K562 (cell line): Measurements from ENCODE around the gene RAB31. TPM values are rescaled to one million over a fixed set of nuclear protein-coding genes. Genes with fewer than 3 reads are reported as not detected.

Experiments used
- DNMT1 ChIP-seq: fragments of 450-650 bp; IDR thresholded peaks from 2 replicates; pipeline ENCODE4 v1.6.1; 2016; ENCODE audit warnings: antibody characterized with exemption, mild to moderate bottlenecking
- DPF2 ChIP-seq: fragments of 450-650 bp; IDR thresholded peaks from 2 replicates; pipeline ENCODE4 v1.6.1; 2016
- ESRRB ChIP-seq: fragments of 250-450 bp; sonication (Bioruptor Pico); IDR thresholded peaks from 2 replicates; pipeline ENCODE4 v1.5.0; 2020; ENCODE audit warnings: mild to moderate bottlenecking, moderate library complexity, borderline replicate concordance
- FOXA1 ChIP-seq: fragments of 450-650 bp; IDR thresholded peaks from 2 replicates; pipeline ENCODE4 v1.6.1; 2016; ENCODE audit warnings: mild to moderate bottlenecking, borderline replicate concordance
- HDAC2 ChIP-seq: fragments of 450-650 bp; IDR thresholded peaks from 2 replicates; pipeline ENCODE4 v1.6.1; 2016; ENCODE audit warnings: mild to moderate bottlenecking
- KAT8 ChIP-seq: fragments of 450-650 bp; IDR thresholded peaks from 2 replicates; pipeline ENCODE4 v1.6.1; 2016; ENCODE audit warnings: low read depth, mild to moderate bottlenecking
- KDM5B ChIP-seq: fragments of 200-600 bp; sonication (generic); IDR thresholded peaks from 2 replicates; pipeline ENCODE4 v1.6.1; 2012; ENCODE audit warnings: low read depth, mild to moderate bottlenecking, moderate library complexity, low read length, control low read depth, inconsistent platforms; ENCODE audit not compliant: insufficient replicate concordance
- LARP7 ChIP-seq: fragments of 450-650 bp; IDR thresholded peaks from 2 replicates; pipeline ENCODE4 v1.6.1; 2016
- MTA1 ChIP-seq: fragments of 450-650 bp; IDR thresholded peaks from 2 replicates; pipeline ENCODE4 v1.6.1; 2017; ENCODE audit warnings: borderline replicate concordance
- MYC ChIP-seq, 2 experiments: fragments of 250-450 bp in 1 of 2; sonication (Bioruptor Pico) in 1 of 2; IDR thresholded peaks; 2 replicates each; pipeline versions ENCODE4 v1.5.1 to v1.6.1; 2012 to 2021; ENCODE audit warnings: low read depth in 2 of 2, borderline replicate concordance in 1 of 2, improper control_type of control experiment in 1 of 2, low read length in 1 of 2, mild to moderate bottlenecking in 1 of 2, moderate library complexity in 1 of 2
- NEUROD1 ChIP-seq: fragments of 150-350 bp; IDR thresholded peaks from 2 replicates; pipeline ENCODE4 v1.6.1; 2014; ENCODE audit warnings: borderline replicate concordance, low read length, low read depth; ENCODE audit not compliant: partially characterized antibody
- NFIX ChIP-seq: fragments of 250-450 bp; sonication (Bioruptor Pico); IDR thresholded peaks from 2 replicates; pipeline ENCODE4 v1.4.0; 2020; ENCODE audit warnings: low read depth, mild to moderate bottlenecking, moderate library complexity
- PHF20 ChIP-seq: fragments of 450-650 bp; IDR thresholded peaks from 2 replicates; pipeline ENCODE4 v1.6.1; 2018; ENCODE audit not compliant: partially characterized antibody
- RBBP5 ChIP-seq: fragments of 200-600 bp; sonication (generic); IDR thresholded peaks from 2 replicates; pipeline ENCODE4 v1.6.1; 2012; ENCODE audit warnings: borderline replicate concordance, mild to moderate bottlenecking, low read length, control low read depth, inconsistent platforms; ENCODE audit not compliant: insufficient read depth, poor library complexity, severe bottlenecking
- SIRT6 ChIP-seq: IDR thresholded peaks from one replicate; pipeline ENCODE4 v1.6.1; 2012; ENCODE audit warnings: low read depth, mild to moderate bottlenecking, control low read depth, inconsistent platforms, low read length, moderate library complexity
- SMC3 ChIP-seq: conservative IDR thresholded peaks from 2 replicates; pipeline ENCODE4 v1.6.1; 2011; ENCODE audit warnings: low read depth, low read length, improper control_type of control experiment; ENCODE audit not compliant: insufficient read depth
- VEZF1 ChIP-seq: fragments of 200-800 bp; sonication (Bioruptor generic); IDR thresholded peaks from 2 replicates; pipeline ENCODE4 v1.6.1; 2017; ENCODE audit warnings: missing genetic modification characterization, missing compliant biosample characterization
- ZNF707 ChIP-seq: fragments of 250-450 bp; sonication (Bioruptor Pico); conservative IDR thresholded peaks from 2 replicates; pipeline ENCODE4 v1.8.0; 2022; ENCODE audit warnings: inconsistent platforms, mild to moderate bottlenecking, moderate library complexity
- polyA plus RNA-seq, 8 experiments: library from polyadenylated mRNA; depleted of rRNA in 4 of 8; stranded (reverse) in 5 of 8; unstranded in 3 of 8; fragments of >200 nt; fragmentation: Nextera tagmentation in 2 of 8; fragmentation: Illumina TruSeq in 1 of 8; extraction: Ambion mirVana in 2 of 8; extraction: Trizol in 1 of 8; gene quantifications; 2 replicates each; pipeline versions ENCODE4 v1.2.1 to v1.2.3, GENCODE V29; 2011 to 2014; ENCODE audit warnings: inconsistent platforms in 1 of 8, missing spikeins in 1 of 8
- total RNA-seq, 7 experiments: library from RNA; depleted of rRNA in 6 of 7; stranded (reverse); fragments of >200 nt in 6 of 7; fragmentation: Illumina TruSeq in 2 of 7; extraction: Trizol in 2 of 7; gene quantifications; 2 replicates each; pipeline versions ENCODE4 v1.2.1 to v1.2.3, GENCODE V29; 2011 to 2021; ENCODE audit warnings: low replicate concordance in 1 of 7
- TF ChIP-seq, protein P1 (sequence below): fragments of 450-650 bp; IDR thresholded peaks from 2 replicates; pipeline ENCODE4 v1.7.0; 2016; ENCODE audit warnings: borderline replicate concordance

RAB31 gene
- total and polyA plus RNA-seq, 9 of the 15 experiments (the other 6 are each of a cell fraction or from before 2014, with no cell fraction given), result 20.7 to 70.4 (median 41.3) TPM

DNA sequence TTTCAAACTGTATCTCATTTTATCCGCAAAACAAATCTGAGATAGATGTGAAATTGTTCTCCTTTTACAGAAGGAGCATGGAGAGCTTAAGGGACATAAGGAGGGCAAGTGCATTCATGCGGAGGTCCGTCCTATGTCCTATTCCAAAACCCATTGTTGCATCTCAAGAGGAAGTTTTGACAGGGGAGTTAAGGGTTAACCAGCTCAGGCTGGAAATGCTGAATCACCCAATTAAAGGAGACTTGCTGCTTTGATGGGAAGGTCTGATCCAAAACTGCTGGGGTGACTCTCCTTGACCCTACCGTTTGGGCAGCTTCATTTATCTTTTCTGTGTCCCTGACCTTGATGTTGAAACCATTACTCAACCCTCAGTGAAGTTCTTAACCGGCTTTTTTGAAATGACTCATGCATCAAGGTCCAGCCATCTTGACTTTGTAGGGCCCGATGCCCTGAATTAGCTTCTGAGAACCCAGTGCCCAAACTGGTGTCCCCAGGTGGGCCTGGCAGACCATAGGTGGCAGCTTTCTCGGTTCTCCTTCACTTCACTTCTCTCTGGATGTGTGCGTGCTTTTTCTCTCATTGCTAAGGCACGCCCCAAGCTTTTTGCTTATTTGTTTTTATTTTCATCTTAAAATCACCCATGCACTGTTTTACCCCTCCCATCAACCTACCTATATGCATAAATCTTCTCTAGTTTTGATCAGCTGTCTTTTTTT lies 161.8 kb downstream of the RAB31 start (continued):
- no peak for TF ChIP-seq DPF2
- TF ChIP-seq, protein P1, sequence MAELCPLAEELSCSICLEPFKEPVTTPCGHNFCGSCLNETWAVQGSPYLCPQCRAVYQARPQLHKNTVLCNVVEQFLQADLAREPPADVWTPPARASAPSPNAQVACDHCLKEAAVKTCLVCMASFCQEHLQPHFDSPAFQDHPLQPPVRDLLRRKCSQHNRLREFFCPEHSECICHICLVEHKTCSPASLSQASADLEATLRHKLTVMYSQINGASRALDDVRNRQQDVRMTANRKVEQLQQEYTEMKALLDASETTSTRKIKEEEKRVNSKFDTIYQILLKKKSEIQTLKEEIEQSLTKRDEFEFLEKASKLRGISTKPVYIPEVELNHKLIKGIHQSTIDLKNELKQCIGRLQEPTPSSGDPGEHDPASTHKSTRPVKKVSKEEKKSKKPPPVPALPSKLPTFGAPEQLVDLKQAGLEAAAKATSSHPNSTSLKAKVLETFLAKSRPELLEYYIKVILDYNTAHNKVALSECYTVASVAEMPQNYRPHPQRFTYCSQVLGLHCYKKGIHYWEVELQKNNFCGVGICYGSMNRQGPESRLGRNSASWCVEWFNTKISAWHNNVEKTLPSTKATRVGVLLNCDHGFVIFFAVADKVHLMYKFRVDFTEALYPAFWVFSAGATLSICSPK, result no peak
- no peak for TF ChIP-seq KDM5B
- peak; percentile 93 for TF ChIP-seq HDAC2
- no peak for TF ChIP-seq ZNF707 (CRISPR knock-in tag)
- TF ChIP-seq MTA1, result peak; percentile 90
- no peak for TF ChIP-seq PHF20
- TF ChIP-seq NEUROD1, result peak; percentile 93
- peak; percentile 7; the same call in 1 of the 2 replicates for TF ChIP-seq KAT8
- TF ChIP-seq VEZF1 (CRISPR knock-in tag), result no peak
- TF ChIP-seq MYC (IDR thresholded peaks at IDR 0.05; ENCODE audit: low read depth, low read length), result 0 out of 2 replicates have a peak, but pooled peaks have one; percentile 19
- 0 out of 2 replicates have a peak, but pooled peaks have one; percentile 44 for TF ChIP-seq MYC (CRISPR knock-in tag; IDR thresholded peaks at IDR 0.05; ENCODE audit: borderline replicate concordance, low read depth)
- TF ChIP-seq NFIX, result no peak
- 0 out of 2 replicates have a peak, but pooled peaks have one; percentile 16 for TF ChIP-seq SMC3
- no peak for TF ChIP-seq SIRT6
- 0 out of 2 replicates have a peak, but pooled peaks have one; percentile 93 for TF ChIP-seq DNMT1
- TF ChIP-seq LARP7, result peak; percentile 72; the same call in 1 of the 2 replicates
- TF ChIP-seq ESRRB (CRISPR knock-in tag), result no peak
- TF ChIP-seq RBBP5, result no peak
- TF ChIP-seq FOXA1, result no peak
